SK-N-SH treated with all-trans-retinoic acid at 6 μM for 48 hours (cell line): ENCODE data around the gene STEAP3.

Experiments
- ATAC-seq: fragments of 200-7000 bp; cut with Tn5 transposase; 3 replicates; pipeline ENCODE4 v1.9.1; 2020; ENCODE audit warnings: mild to moderate bottlenecking, moderate library complexity
- ARNTL ChIP-seq: fragments of 450-650 bp; formaldehyde crosslinking; IDR thresholded peaks from 2 replicates; pipeline ENCODE4 v1.5.0; 2020; ENCODE audit warnings: low read depth, mild to moderate bottlenecking, moderate library complexity, borderline replicate concordance
- CREB5 ChIP-seq: fragments of 250-450 bp; sonication (Bioruptor Pico); IDR thresholded peaks from 2 replicates; pipeline ENCODE4 v1.5.1; 2020; ENCODE audit warnings: low read depth, mild to moderate bottlenecking, moderate library complexity
- CSDC2 ChIP-seq: fragments of 250-450 bp; sonication (Bioruptor Pico); IDR thresholded peaks from 2 replicates; pipeline ENCODE4 v1.5.0; 2020; ENCODE audit warnings: mild to moderate bottlenecking, moderate library complexity
- CSRNP3 ChIP-seq: fragments of 250-450 bp; sonication (Bioruptor Pico); IDR thresholded peaks from 2 replicates; pipeline ENCODE4 v1.5.1; 2021; ENCODE audit warnings: mild to moderate bottlenecking, moderate library complexity
- ESRRG ChIP-seq: fragments of 250-450 bp; sonication (Bioruptor Pico); IDR thresholded peaks from 2 replicates; pipeline ENCODE4 v1.6.1; 2021; ENCODE audit warnings: mild to moderate bottlenecking
- GLIS3 ChIP-seq: fragments of 250-450 bp; sonication (Bioruptor Pico); IDR thresholded peaks from 2 replicates; pipeline ENCODE4 v1.5.0; 2020; ENCODE audit warnings: mild to moderate bottlenecking, moderate library complexity
- ISL1 ChIP-seq: fragments of 250-450 bp; sonication (Bioruptor Pico); IDR thresholded peaks from 2 replicates; pipeline ENCODE4 v2.1.2; 2022; ENCODE audit warnings: mild to moderate bottlenecking, moderate library complexity
- OSR1 ChIP-seq: fragments of 250-450 bp; sonication (Bioruptor Pico); IDR thresholded peaks from 2 replicates; pipeline ENCODE4 v1.8.0; 2022; ENCODE audit warnings: moderate library complexity, mild to moderate bottlenecking, inconsistent platforms
- PATZ1 ChIP-seq: fragments of 250-450 bp; sonication (Bioruptor Pico); IDR thresholded peaks from 2 replicates; pipeline ENCODE4 v1.8.0; 2020; ENCODE audit warnings: mild to moderate bottlenecking, moderate library complexity, borderline replicate concordance
- POU6F1 ChIP-seq: fragments of 250-450 bp; sonication (Bioruptor Pico); IDR thresholded peaks from 2 replicates; pipeline ENCODE4 v1.8.0; 2021; ENCODE audit warnings: low read depth, mild to moderate bottlenecking, moderate library complexity, borderline replicate concordance
- PPARA ChIP-seq: fragments of 250-450 bp; sonication (Bioruptor Pico); IDR thresholded peaks from 2 replicates; pipeline ENCODE4 v1.5.0; 2020; ENCODE audit warnings: mild to moderate bottlenecking, borderline replicate concordance
- RARB ChIP-seq: fragments of 250-450 bp; sonication (Bioruptor Pico); IDR thresholded peaks from 2 replicates; pipeline ENCODE4 v1.8.0; 2021; ENCODE audit warnings: mild to moderate bottlenecking, moderate library complexity
- SNAI2 ChIP-seq: fragments of 250-450 bp; sonication (Bioruptor Pico); IDR thresholded peaks from 2 replicates; pipeline ENCODE4 v1.5.0; 2020; ENCODE audit warnings: mild to moderate bottlenecking, moderate library complexity
- TCF4 ChIP-seq: fragments of 250-450 bp; sonication (Bioruptor Pico); IDR thresholded peaks from 2 replicates; pipeline ENCODE4 v1.8.0; 2021; ENCODE audit warnings: mild to moderate bottlenecking, moderate library complexity, borderline replicate concordance
- TOX ChIP-seq: fragments of 250-450 bp; sonication (Bioruptor Pico); IDR thresholded peaks from 2 replicates; pipeline ENCODE4 v1.8.0; 2021; ENCODE audit warnings: mild to moderate bottlenecking, moderate library complexity, borderline replicate concordance
- TSHZ2 ChIP-seq: fragments of 250-450 bp; sonication (Bioruptor Pico); IDR thresholded peaks from 2 replicates; pipeline ENCODE4 v1.5.0; 2020; ENCODE audit warnings: mild to moderate bottlenecking, moderate library complexity
- ZFP3 ChIP-seq: fragments of 250-450 bp; sonication (Bioruptor Pico); IDR thresholded peaks from 2 replicates; pipeline ENCODE4 v1.5.0; 2020; ENCODE audit warnings: mild to moderate bottlenecking, moderate library complexity
- ZFP30 ChIP-seq: fragments of 450-650 bp; formaldehyde crosslinking; IDR thresholded peaks from 2 replicates; pipeline ENCODE4 v1.5.0; 2022; ENCODE audit warnings: mild to moderate bottlenecking, moderate library complexity
- ZNF565 ChIP-seq: fragments of 450-650 bp; formaldehyde crosslinking; conservative IDR thresholded peaks from 2 replicates; pipeline ENCODE4 v1.5.0; 2020; ENCODE audit warnings: low read depth, mild to moderate bottlenecking, moderate library complexity

The STEAP3 gene

GRCh38 chr2:119250718-119251290, 27.2 kb downstream of the STEAP3 start:
- TF ChIP-seq RARB (no peak), CSDC2 (no peak)
- no peak for ATAC-seq

- no peak for ATAC-seq
- TF ChIP-seq RARB (no peak), OSR1 (no peak), ESRRG (CRISPR knock-in tag) (no peak), TOX (CRISPR knock-in tag) (no peak), TSHZ2 (CRISPR knock-in tag) (no peak), ZFP3 (CRISPR knock-in tag) (peak; percentile 88), CREB5 (CRISPR knock-in tag) (no peak)
These were observed 28.0 kb downstream of the STEAP3 start for GRCh38 chr2:119251652-119252051.

- peak; percentile 63 for ATAC-seq
- TF ChIP-seq RARB: no peak
- TF ChIP-seq ARNTL: no peak
- TF ChIP-seq OSR1: no peak
- no peak for TF ChIP-seq TSHZ2 (CRISPR knock-in tag)
- TF ChIP-seq TCF4 (CRISPR knock-in tag): no peak
- TF ChIP-seq CSRNP3 (CRISPR knock-in tag): no peak
- TF ChIP-seq ZFP30 (CRISPR knock-in tag): no peak
- TF ChIP-seq POU6F1 (CRISPR knock-in tag): no peak
- TF ChIP-seq ZFP3 (CRISPR knock-in tag): no peak
- no peak for TF ChIP-seq ZNF565 (CRISPR knock-in tag)
- no peak for TF ChIP-seq CREB5 (CRISPR knock-in tag)
- no peak for TF ChIP-seq SNAI2 (CRISPR knock-in tag)
- TF ChIP-seq ESRRG (CRISPR knock-in tag): no peak
- TF ChIP-seq ISL1 (CRISPR knock-in tag): no peak
- TF ChIP-seq CSDC2: no peak
- no peak for TF ChIP-seq GLIS3 (CRISPR knock-in tag)
- TF ChIP-seq PPARA (CRISPR knock-in tag): no peak
- TF ChIP-seq PATZ1 (CRISPR knock-in tag): no peak
These were observed 28.8 kb downstream of the STEAP3 start for GRCh38 chr2:119252186-119253113.
